GM10248 (cell line): ENCODE results near the gene HELLS.

Experiments
- CTCF ChIA-PET: fragments of 300-600 bp; sonication (Branson Sonifier 250); formaldehyde crosslinking; extraction: SDS; loops from one replicate; lab custom pipeline; 2021; ENCODE audit warnings: antibody characterized with exemption; lab: Yijun Ruan, JAX
- POLR2A ChIA-PET: fragments of 350-650 bp; sonication (Branson Sonifier 250); formaldehyde crosslinking; extraction: SDS; loops from one replicate; lab custom pipeline; 2020; ENCODE audit warnings: antibody characterized with exemption; lab: Yijun Ruan, JAX
- DNase-seq: peaks from one replicate; pipeline ENCODE4 v3.0.0; 2012; ENCODE audit errors: extremely low spot score
- TF ChIP-seq, protein P1 (sequence below): IDR thresholded peaks from 2 replicates; pipeline ENCODE4 v1.5.1; 2012; ENCODE audit warnings: mild to moderate bottlenecking, low read depth; ENCODE audit errors: extremely low read depth, missing control alignments, control extremely low read depth

Gene HELLS

GRCh38 chr10:94545391-94546048 is at the start of gene HELLS:
Gene HELLS (plus strand): TSS chr10:94545788. CDS start chr10:94545922, 134 bp downstream.
- DNase-seq: peak; percentile 92
- TF ChIP-seq, protein P1, sequence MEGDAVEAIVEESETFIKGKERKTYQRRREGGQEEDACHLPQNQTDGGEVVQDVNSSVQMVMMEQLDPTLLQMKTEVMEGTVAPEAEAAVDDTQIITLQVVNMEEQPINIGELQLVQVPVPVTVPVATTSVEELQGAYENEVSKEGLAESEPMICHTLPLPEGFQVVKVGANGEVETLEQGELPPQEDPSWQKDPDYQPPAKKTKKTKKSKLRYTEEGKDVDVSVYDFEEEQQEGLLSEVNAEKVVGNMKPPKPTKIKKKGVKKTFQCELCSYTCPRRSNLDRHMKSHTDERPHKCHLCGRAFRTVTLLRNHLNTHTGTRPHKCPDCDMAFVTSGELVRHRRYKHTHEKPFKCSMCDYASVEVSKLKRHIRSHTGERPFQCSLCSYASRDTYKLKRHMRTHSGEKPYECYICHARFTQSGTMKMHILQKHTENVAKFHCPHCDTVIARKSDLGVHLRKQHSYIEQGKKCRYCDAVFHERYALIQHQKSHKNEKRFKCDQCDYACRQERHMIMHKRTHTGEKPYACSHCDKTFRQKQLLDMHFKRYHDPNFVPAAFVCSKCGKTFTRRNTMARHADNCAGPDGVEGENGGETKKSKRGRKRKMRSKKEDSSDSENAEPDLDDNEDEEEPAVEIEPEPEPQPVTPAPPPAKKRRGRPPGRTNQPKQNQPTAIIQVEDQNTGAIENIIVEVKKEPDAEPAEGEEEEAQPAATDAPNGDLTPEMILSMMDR: no peak
- CTCF ChIA-PET: interaction anchor here (1.1 kb wide), 1 partner anchor 16 kb away, joined by 3 read pairs; no protein-coding TSS in a partner anchor
- POLR2A ChIA-PET: interaction anchor here (0.7 to 1.6 kb wide), 2 partner anchors 10 to 14 kb away, joined by 3 read pairs; no protein-coding TSS in a partner anchor

- TF ChIP-seq, protein P1: no peak
- ChIA-PET CTCF (interaction anchor here (2.6 kb wide), 1 partner anchor 14 kb away, joined by 7 read pairs; no protein-coding TSS in a partner anchor), POLR2A (no interaction called here)
- DNase-seq: peak; percentile 32
These were observed 49.6 kb upstream of the HELLS start for GRCh38 chr10:94496010-94496409.

DNA sequence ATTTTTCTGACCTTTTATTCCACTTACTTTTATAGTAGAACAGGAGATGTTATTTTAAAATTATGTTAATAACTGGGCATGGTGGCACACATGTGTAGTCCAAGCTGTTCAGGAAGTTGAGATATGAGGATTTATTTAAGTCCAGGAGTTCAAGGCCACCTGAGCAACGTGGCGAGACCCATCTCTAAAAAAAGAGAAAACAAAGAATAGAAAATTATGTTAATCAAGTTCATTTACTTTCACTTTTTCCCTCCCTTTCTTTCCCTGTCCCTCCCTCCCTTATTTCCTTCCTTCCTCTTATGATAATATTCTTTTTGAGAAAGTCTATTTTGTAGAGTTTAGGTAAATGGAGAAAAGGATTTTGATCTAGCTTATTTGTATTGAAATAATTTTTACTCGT is 48.9 kb upstream of the HELLS start:
- TF ChIP-seq, protein P1: no peak
- DNase-seq: no peak
- CTCF ChIA-PET: interaction anchor here (2.6 kb wide), 1 partner anchor 14 kb away, joined by 7 read pairs; no protein-coding TSS in a partner anchor
- POLR2A ChIA-PET: no interaction called here

DNA sequence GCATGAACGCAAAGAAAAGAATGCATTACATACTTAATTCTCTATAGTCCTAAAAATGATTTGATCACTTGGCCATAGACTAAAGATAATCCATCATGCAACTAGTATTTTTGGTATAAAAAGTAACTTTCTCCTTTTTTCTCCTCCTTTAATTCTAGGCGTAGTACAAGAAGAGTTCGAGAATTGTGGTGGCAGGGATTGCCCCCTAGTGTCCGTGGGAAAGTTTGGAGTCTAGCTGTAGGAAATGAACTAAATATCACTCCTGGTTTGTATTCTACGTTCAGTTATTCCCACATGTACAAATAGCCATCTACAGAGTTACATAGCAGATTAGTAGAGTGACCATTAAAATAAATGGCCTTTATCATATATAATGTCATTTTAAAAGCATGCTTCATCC is 45.5 kb upstream of the HELLS start:
- POLR2A ChIA-PET: no interaction called here
- CTCF ChIA-PET: no interaction called here

GRCh38 chr10:94521276-94522250 is 24.0 kb upstream of the HELLS start:
- POLR2A ChIA-PET: no interaction called here
- CTCF ChIA-PET: no interaction called here
- DNase-seq: no peak
- TF ChIP-seq, protein P1: no peak

More for the DNA sequence above, 45.5 kb upstream of the HELLS start:
- DNase-seq: no peak
- TF ChIP-seq, protein P1: no peak

GRCh38 chr10:94524146-94524545 is 21.4 kb upstream of the HELLS start:
- ChIA-PET CTCF (interaction anchor here (1.3 to 1.8 kb wide), 2 partner anchors 10 to 80 kb away, joined by 4 read pairs; no protein-coding TSS in a partner anchor), POLR2A (no interaction called here)
- no peak for DNase-seq
- TF ChIP-seq, protein P1: no peak
